ENCODE measurements around the gene DLEC1. TPM values are rescaled to one million over a fixed set of nuclear protein-coding genes. Genes with fewer than 3 reads are reported as not detected.

The DLEC1 gene
- total RNA-seq, 1 donor from 2014 or later, result 0.54 TPM

- peak overlapping the region; percentile 91 for H2AFZ ChIP-seq (ENCODE audit: low read depth, low read length)
- no peaks in the 10 kb centered on the region for H4K20me1 ChIP-seq (ENCODE audit: insufficient read depth, low read length)
- H3K4me3 Mint-ChIP-seq (ENCODE audit: unreplicated experiment), result peak overlapping the region; percentile 79
- H3K36me3 ChIP-seq (ENCODE audit: insufficient read depth, low read length), result no peaks in the 10 kb centered on the region
- H3K36me3 Mint-ChIP-seq (ENCODE audit: low read depth, unreplicated experiment), result no peaks in the 10 kb centered on the region
- H3K4me3 ChIP-seq (ENCODE audit: insufficient read depth, low read depth, low read length), result peak overlapping the region; percentile 63
- peak overlapping the region; percentile 93 for H3K4me2 ChIP-seq (ENCODE audit: low read length)
- DNase-seq (ENCODE audit: low read depth) (peak; percentile 25), FAIRE-seq (no peak)
- H3K27me3 Mint-ChIP-seq (ENCODE audit: low read depth, unreplicated experiment), result peaks cover 39% of the 10 kb centered on the region
- no peaks in the 10 kb centered on the region for H3K79me2 ChIP-seq (ENCODE audit: insufficient read depth, low read length)
- peaks cover 2% of the 10 kb centered on the region for H3K9me3 Mint-ChIP-seq (ENCODE audit: unreplicated experiment)
- no peak overlapping the region for H3K27ac Mint-ChIP-seq (ENCODE audit: unreplicated experiment)
- peaks cover 11% of the 10 kb centered on the region for H3K4me1 ChIP-seq (ENCODE audit: insufficient read depth, low read length)
- peaks cover 1% of the 10 kb centered on the region for H3K27me3 ChIP-seq (ENCODE audit: insufficient read depth, low read length)
- TF ChIP-seq CTCF (IDR thresholded peaks at IDR 0.05; ENCODE audit: insufficient read depth, low read depth, low read length) (no peak), EZH2 (IDR thresholded peaks at IDR 0.05; ENCODE audit: insufficient read depth, low read length) (peak; percentile 10)
- peaks cover 6% of the 10 kb centered on the region for H3K4me1 Mint-ChIP-seq (ENCODE audit: low read depth, unreplicated experiment)
- H3K27ac ChIP-seq (ENCODE audit: low read depth, low read length), result no peak overlapping the region
- no peaks in the 10 kb centered on the region for H3K9me3 ChIP-seq (ENCODE audit: insufficient read depth, low read depth, low read length)
- H3K9ac ChIP-seq (ENCODE audit: low read length), result no peak overlapping the region
Measured at GRCh38 chr3:38039899-38040261, 872 bp downstream of the DLEC1 start.

GRCh38 chr3:38040401-38040800 is 1.4 kb downstream of the DLEC1 start:
- no peak overlapping the region for H3K27ac Mint-ChIP-seq (ENCODE audit: unreplicated experiment)
- H3K4me2 ChIP-seq (ENCODE audit: low read length), result no peak overlapping the region
- TF ChIP-seq CTCF (IDR thresholded peaks at IDR 0.05; ENCODE audit: insufficient read depth, low read depth, low read length) (no peak), EZH2 (IDR thresholded peaks at IDR 0.05; ENCODE audit: insufficient read depth, low read length) (no peak)
- no peaks in the 10 kb centered on the region for H3K79me2 ChIP-seq (ENCODE audit: insufficient read depth, low read length)
- no peaks in the 10 kb centered on the region for H3K9me3 ChIP-seq (ENCODE audit: insufficient read depth, low read depth, low read length)
- no peak overlapping the region for H3K9ac ChIP-seq (ENCODE audit: low read length)
- H3K4me3 ChIP-seq (ENCODE audit: insufficient read depth, low read depth, low read length), result no peak overlapping the region
- no peaks in the 10 kb centered on the region for H3K36me3 Mint-ChIP-seq (ENCODE audit: low read depth, unreplicated experiment)
- peaks cover 2% of the 10 kb centered on the region for H3K9me3 Mint-ChIP-seq (ENCODE audit: unreplicated experiment)
- peaks cover 11% of the 10 kb centered on the region for H3K4me1 ChIP-seq (ENCODE audit: insufficient read depth, low read length)
- peaks cover 5% of the 10 kb centered on the region for H3K27me3 ChIP-seq (ENCODE audit: insufficient read depth, low read length)
- no peaks in the 10 kb centered on the region for H4K20me1 ChIP-seq (ENCODE audit: insufficient read depth, low read length)
- H2AFZ ChIP-seq (ENCODE audit: low read depth, low read length), result peak overlapping the region; percentile 91
- DNase-seq (ENCODE audit: low read depth) (no peak), FAIRE-seq (no peak)
- no peak overlapping the region for H3K27ac ChIP-seq (ENCODE audit: low read depth, low read length)
- H3K27me3 Mint-ChIP-seq (ENCODE audit: low read depth, unreplicated experiment), result peaks cover 44% of the 10 kb centered on the region
- peaks cover 6% of the 10 kb centered on the region for H3K4me1 Mint-ChIP-seq (ENCODE audit: low read depth, unreplicated experiment)
- no peak overlapping the region for H3K4me3 Mint-ChIP-seq (ENCODE audit: unreplicated experiment)
- no peaks in the 10 kb centered on the region for H3K36me3 ChIP-seq (ENCODE audit: insufficient read depth, low read length)

- H2AFZ ChIP-seq (ENCODE audit: low read depth, low read length), result no peak overlapping the region
- no peak overlapping the region for H3K27ac ChIP-seq (ENCODE audit: low read depth, low read length)
- H3K4me1 ChIP-seq (ENCODE audit: insufficient read depth, low read length), result peaks cover 11% of the 10 kb centered on the region
- peaks cover 2% of the 10 kb centered on the region for H3K9me3 Mint-ChIP-seq (ENCODE audit: unreplicated experiment)
- TF ChIP-seq EZH2 (IDR thresholded peaks at IDR 0.05; ENCODE audit: insufficient read depth, low read length) (no peak), CTCF (IDR thresholded peaks at IDR 0.05; ENCODE audit: insufficient read depth, low read depth, low read length) (no peak)
- H3K27me3 Mint-ChIP-seq (ENCODE audit: low read depth, unreplicated experiment), result peaks cover 41% of the 10 kb centered on the region
- no peaks in the 10 kb centered on the region for H3K9me3 ChIP-seq (ENCODE audit: insufficient read depth, low read depth, low read length)
- no peaks in the 10 kb centered on the region for H3K36me3 Mint-ChIP-seq (ENCODE audit: low read depth, unreplicated experiment)
- no peak overlapping the region for H3K4me3 Mint-ChIP-seq (ENCODE audit: unreplicated experiment)
- H3K9ac ChIP-seq (ENCODE audit: low read length), result no peak overlapping the region
- H3K4me1 Mint-ChIP-seq (ENCODE audit: low read depth, unreplicated experiment), result peaks cover 6% of the 10 kb centered on the region
- no peak overlapping the region for H3K27ac Mint-ChIP-seq (ENCODE audit: unreplicated experiment)
- DNase-seq (ENCODE audit: low read depth) (no peak), FAIRE-seq (no peak)
- H3K36me3 ChIP-seq (ENCODE audit: insufficient read depth, low read length), result no peaks in the 10 kb centered on the region
- H3K79me2 ChIP-seq (ENCODE audit: insufficient read depth, low read length), result no peaks in the 10 kb centered on the region
- no peaks in the 10 kb centered on the region for H4K20me1 ChIP-seq (ENCODE audit: insufficient read depth, low read length)
- no peak overlapping the region for H3K4me2 ChIP-seq (ENCODE audit: low read length)
- H3K4me3 ChIP-seq (ENCODE audit: insufficient read depth, low read depth, low read length), result no peak overlapping the region
- peaks cover 15% of the 10 kb centered on the region for H3K27me3 ChIP-seq (ENCODE audit: insufficient read depth, low read length)
Measured at GRCh38 chr3:38043486-38043885, 4.5 kb downstream of the DLEC1 start.
